ENCODE data around the gene RAD51AP1.

The RAD51AP1 gene
- long read RNA-seq, transcript RAD51AP1-202 (9 exons, 2,113 nt) = major isoform, 37 of 83 reads
- long read RNA-seq, transcript RAD51AP1-213 (8 exons, 787 nt) = minor isoform, 8 of 83 reads
- long read RNA-seq, partial matches to known transcripts = 9 of 83 reads
- long read RNA-seq, other reads (novel, unspliced or antisense) = 28 of 83 reads

- no peaks in the 10 kb centered on the region for H3K27me3 ChIP-seq (ENCODE audit: insufficient read depth, poor library complexity, severe bottlenecking)
- no peak for TF ChIP-seq SPI1 (IDR thresholded peaks at IDR 0.05; ENCODE audit: borderline replicate concordance, low read depth)
- TF ChIP-seq REST (IDR thresholded peaks at IDR 0.05; ENCODE audit: insufficient replicate concordance, low read depth) = peak; percentile 21
- peak; percentile 97 for TF ChIP-seq GABPA (IDR thresholded peaks at IDR 0.05; ENCODE audit: low read depth)
- peak; percentile 44 for TF ChIP-seq POLR2AphosphoS5 (IDR thresholded peaks at IDR 0.05; ENCODE audit: low read depth)
- TF ChIP-seq, protein P1, sequence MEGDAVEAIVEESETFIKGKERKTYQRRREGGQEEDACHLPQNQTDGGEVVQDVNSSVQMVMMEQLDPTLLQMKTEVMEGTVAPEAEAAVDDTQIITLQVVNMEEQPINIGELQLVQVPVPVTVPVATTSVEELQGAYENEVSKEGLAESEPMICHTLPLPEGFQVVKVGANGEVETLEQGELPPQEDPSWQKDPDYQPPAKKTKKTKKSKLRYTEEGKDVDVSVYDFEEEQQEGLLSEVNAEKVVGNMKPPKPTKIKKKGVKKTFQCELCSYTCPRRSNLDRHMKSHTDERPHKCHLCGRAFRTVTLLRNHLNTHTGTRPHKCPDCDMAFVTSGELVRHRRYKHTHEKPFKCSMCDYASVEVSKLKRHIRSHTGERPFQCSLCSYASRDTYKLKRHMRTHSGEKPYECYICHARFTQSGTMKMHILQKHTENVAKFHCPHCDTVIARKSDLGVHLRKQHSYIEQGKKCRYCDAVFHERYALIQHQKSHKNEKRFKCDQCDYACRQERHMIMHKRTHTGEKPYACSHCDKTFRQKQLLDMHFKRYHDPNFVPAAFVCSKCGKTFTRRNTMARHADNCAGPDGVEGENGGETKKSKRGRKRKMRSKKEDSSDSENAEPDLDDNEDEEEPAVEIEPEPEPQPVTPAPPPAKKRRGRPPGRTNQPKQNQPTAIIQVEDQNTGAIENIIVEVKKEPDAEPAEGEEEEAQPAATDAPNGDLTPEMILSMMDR (IDR thresholded peaks at IDR 0.05; ENCODE audit: insufficient read depth, low read length) = no peak
- H3K27ac ChIP-seq (replicated peaks) = peak within 1 kb of the TSS; percentile 100
- peak within 1 kb of the TSS; percentile 99 for H3K4me3 ChIP-seq (replicated peaks; ENCODE audit: insufficient read depth, low read length)
- peak; percentile 92 to 97 for DNase-seq (ENCODE audit: low read depth in 1 of 2, low spot score in 1 of 2)
These were observed at the start of gene RAD51AP1 for GRCh38 chr12:4538207-4539160. Gene RAD51AP1 (plus strand): TSS chr12:4538890. CDS start chr12:4538940, 50 bp downstream.

GRCh38 chr12:4489556-4489955, 49.1 kb upstream of the RAD51AP1 start:
- no peak overlapping the region for H3K27ac ChIP-seq (replicated peaks)
- H3K4me3 ChIP-seq (replicated peaks; ENCODE audit: insufficient read depth, low read length) = no peak overlapping the region
- no peaks in the 10 kb centered on the region for H3K27me3 ChIP-seq (ENCODE audit: insufficient read depth, poor library complexity, severe bottlenecking)
- TF ChIP-seq SPI1 (IDR thresholded peaks at IDR 0.05; ENCODE audit: borderline replicate concordance, low read depth) (no peak), POLR2AphosphoS5 (IDR thresholded peaks at IDR 0.05; ENCODE audit: low read depth) (no peak), REST (IDR thresholded peaks at IDR 0.05; ENCODE audit: insufficient replicate concordance, low read depth) (no peak), GABPA (IDR thresholded peaks at IDR 0.05; ENCODE audit: low read depth) (no peak)
- TF ChIP-seq, protein P1 (IDR thresholded peaks at IDR 0.05; ENCODE audit: insufficient read depth, low read length) = no peak
- DNase-seq (ENCODE audit: low read depth in 1 of 2, low spot score in 1 of 2) = no peak

GRCh38 chr12:4490973-4491372, 47.7 kb upstream of the RAD51AP1 start:
- Histone ChIP-seq H3K4me3 (replicated peaks; ENCODE audit: insufficient read depth, low read length) (no peak overlapping the region), H3K27ac (replicated peaks) (no peak overlapping the region), H3K27me3 (ENCODE audit: insufficient read depth, poor library complexity, severe bottlenecking) (no peaks in the 10 kb centered on the region)
- DNase-seq (ENCODE audit: low read depth in 1 of 2, low spot score in 1 of 2) = no peak
- TF ChIP-seq REST (IDR thresholded peaks at IDR 0.05; ENCODE audit: insufficient replicate concordance, low read depth) (no peak), SPI1 (IDR thresholded peaks at IDR 0.05; ENCODE audit: borderline replicate concordance, low read depth) (no peak), GABPA (IDR thresholded peaks at IDR 0.05; ENCODE audit: low read depth) (no peak), POLR2AphosphoS5 (IDR thresholded peaks at IDR 0.05; ENCODE audit: low read depth) (no peak)
- TF ChIP-seq, protein P1 (IDR thresholded peaks at IDR 0.05; ENCODE audit: insufficient read depth, low read length) = no peak

Measured in HL-60 (cell line).